Measurements from ENCODE around the gene SEC14L3. TPM values are rescaled to one million over a fixed set of nuclear protein-coding genes. Genes with fewer than 3 reads are reported as not detected.

The SEC14L3 gene
- total RNA-seq, 3 donors from 2014 or later (not counting 1 experiment from before 2014, with no cell fraction given): not detected

GRCh38 chr22:30481711-30482110 lies 9.9 kb upstream of the SEC14L3 start:
- Histone ChIP-seq H3K4me3 (ENCODE audit: low read length) (no peak overlapping the region), H3K4me1 (ENCODE audit: control insufficient read depth, insufficient read depth, low read length) (peaks cover 5% of the 10 kb centered on the region), H3K27ac (ENCODE audit: low read length) (no peak overlapping the region), H3K36me3 (ENCODE audit: control insufficient read depth, insufficient read depth, low read length) (no peaks in the 10 kb centered on the region), H3K27me3 (ENCODE audit: control insufficient read depth, insufficient read depth, low read length) (no peaks in the 10 kb centered on the region), H3K9me3 (ENCODE audit: control insufficient read depth, insufficient read depth, low read length) (no peaks in the 10 kb centered on the region)
- H3K4me3 Mint-ChIP-seq: no peak overlapping the region
- intact Hi-C loops (cut with micrococcal nuclease): loop anchor here (10.0 kb wide), 1 partner anchor 377 kb away; no protein-coding TSS in a partner anchor
- WGBS (ENCODE audit: insufficient coverage): 90% methylated on average over 5 of the region's 5 CpGs
- DNase-seq (no peak), ATAC-seq (no peak)
- TF ChIP-seq, protein P1, sequence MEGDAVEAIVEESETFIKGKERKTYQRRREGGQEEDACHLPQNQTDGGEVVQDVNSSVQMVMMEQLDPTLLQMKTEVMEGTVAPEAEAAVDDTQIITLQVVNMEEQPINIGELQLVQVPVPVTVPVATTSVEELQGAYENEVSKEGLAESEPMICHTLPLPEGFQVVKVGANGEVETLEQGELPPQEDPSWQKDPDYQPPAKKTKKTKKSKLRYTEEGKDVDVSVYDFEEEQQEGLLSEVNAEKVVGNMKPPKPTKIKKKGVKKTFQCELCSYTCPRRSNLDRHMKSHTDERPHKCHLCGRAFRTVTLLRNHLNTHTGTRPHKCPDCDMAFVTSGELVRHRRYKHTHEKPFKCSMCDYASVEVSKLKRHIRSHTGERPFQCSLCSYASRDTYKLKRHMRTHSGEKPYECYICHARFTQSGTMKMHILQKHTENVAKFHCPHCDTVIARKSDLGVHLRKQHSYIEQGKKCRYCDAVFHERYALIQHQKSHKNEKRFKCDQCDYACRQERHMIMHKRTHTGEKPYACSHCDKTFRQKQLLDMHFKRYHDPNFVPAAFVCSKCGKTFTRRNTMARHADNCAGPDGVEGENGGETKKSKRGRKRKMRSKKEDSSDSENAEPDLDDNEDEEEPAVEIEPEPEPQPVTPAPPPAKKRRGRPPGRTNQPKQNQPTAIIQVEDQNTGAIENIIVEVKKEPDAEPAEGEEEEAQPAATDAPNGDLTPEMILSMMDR (IDR thresholded peaks at IDR 0.05): no peak
- peaks cover 0 to 5% of the 10 kb centered on the region in 2 donors for H3K4me1 Mint-ChIP-seq
- H3K36me3 Mint-ChIP-seq: no peaks in the 10 kb centered on the region
- H3K9me3 Mint-ChIP-seq: no peaks in the 10 kb centered on the region
- peaks cover 5 to 8% of the 10 kb centered on the region in 2 donors for H3K27me3 Mint-ChIP-seq (ENCODE audit: low read depth in 2 of 2)
- no peak overlapping the region for H3K27ac Mint-ChIP-seq

- Histone ChIP-seq H3K4me1 (ENCODE audit: control insufficient read depth, insufficient read depth, low read length) (no peaks in the 10 kb centered on the region), H3K27me3 (ENCODE audit: control insufficient read depth, insufficient read depth, low read length) (peaks cover 4% of the 10 kb centered on the region), H3K4me3 (ENCODE audit: low read length) (no peak overlapping the region), H3K36me3 (ENCODE audit: control insufficient read depth, insufficient read depth, low read length) (no peaks in the 10 kb centered on the region), H3K27ac (ENCODE audit: low read length) (no peak overlapping the region), H3K9me3 (ENCODE audit: control insufficient read depth, insufficient read depth, low read length) (no peaks in the 10 kb centered on the region)
- H3K27me3 Mint-ChIP-seq (ENCODE audit: low read depth in 2 of 2): peaks cover 5 to 14% of the 10 kb centered on the region in 2 donors
- DNase-seq (no peak), ATAC-seq (no peak)
- TF ChIP-seq, protein P1 (IDR thresholded peaks at IDR 0.05): no peak
- intact Hi-C loops (cut with micrococcal nuclease): loop anchor here (10.0 kb wide), 1 partner anchor 375 kb away; no protein-coding TSS in a partner anchor
- H3K36me3 Mint-ChIP-seq: no peaks in the 10 kb centered on the region
- H3K27ac Mint-ChIP-seq: no peak overlapping the region
- no peaks in the 10 kb centered on the region for H3K9me3 Mint-ChIP-seq
- H3K4me1 Mint-ChIP-seq: no peaks in the 10 kb centered on the region
- WGBS (ENCODE audit: insufficient coverage): 80% methylated on average over 1 of the region's 2 CpGs
- no peak overlapping the region for H3K4me3 Mint-ChIP-seq
Measured at GRCh38 chr22:30479981-30480380, 8.2 kb upstream of the SEC14L3 start.

GRCh38 chr22:30474683-30475424 lies 3.0 kb upstream of the SEC14L3 start:
- no peak overlapping the region for H3K27ac Mint-ChIP-seq
- no peaks in the 10 kb centered on the region for H3K9me3 Mint-ChIP-seq
- peaks cover 7 to 21% of the 10 kb centered on the region in 2 donors for H3K27me3 Mint-ChIP-seq (ENCODE audit: low read depth in 2 of 2)
- DNase-seq (peak in 1 of 2 donors; percentile 70), ATAC-seq (no peak)
- TF ChIP-seq, protein P1 (IDR thresholded peaks at IDR 0.05): no peak
- no peak overlapping the region for H3K4me3 ChIP-seq (ENCODE audit: low read length)
- H3K9me3 ChIP-seq (ENCODE audit: control insufficient read depth, insufficient read depth, low read length): no peaks in the 10 kb centered on the region
- no peak overlapping the region for H3K27ac ChIP-seq (ENCODE audit: low read length)
- peaks cover 8% of the 10 kb centered on the region in 2 donors for H3K4me1 Mint-ChIP-seq
- intact Hi-C loops (cut with micrococcal nuclease): no loop called here
- no peaks in the 10 kb centered on the region for H3K36me3 ChIP-seq (ENCODE audit: control insufficient read depth, insufficient read depth, low read length)
- peaks cover 15% of the 10 kb centered on the region for H3K4me1 ChIP-seq (ENCODE audit: control insufficient read depth, insufficient read depth, low read length)
- H3K4me3 Mint-ChIP-seq: no peak overlapping the region
- no peaks in the 10 kb centered on the region for H3K36me3 Mint-ChIP-seq
- 72% methylated on average over 6 of the region's 6 CpGs for WGBS (ENCODE audit: insufficient coverage)
- peaks cover 7% of the 10 kb centered on the region for H3K27me3 ChIP-seq (ENCODE audit: control insufficient read depth, insufficient read depth, low read length)
